GM10266 (cell line): ENCODE measurements around the gene WNK2.

Experiments used
- DNase-seq: peaks from one replicate; pipeline ENCODE4 v3.0.0; 2012; ENCODE audit errors: extremely low spot score
- CTCF ChIP-seq: IDR thresholded peaks from 2 replicates; pipeline ENCODE4 v1.5.1; 2012; ENCODE audit warnings: mild to moderate bottlenecking, low read depth; ENCODE audit not compliant: control insufficient read depth, insufficient read depth; ENCODE audit errors: missing control alignments

The WNK2 gene

GRCh38 chr9:93166699-93167098 lies 17.2 kb upstream of the WNK2 start:
- TF ChIP-seq CTCF, result no peak
- no peak for DNase-seq

GRCh38 chr9:93167185-93167584 lies 16.8 kb upstream of the WNK2 start:
- DNase-seq, result no peak
- TF ChIP-seq CTCF, result no peak

GRCh38 chr9:93167838-93168237 lies 16.1 kb upstream of the WNK2 start:
- no peak for DNase-seq
- TF ChIP-seq CTCF, result no peak

GRCh38 chr9:93168581-93168980 lies 15.4 kb upstream of the WNK2 start:
- DNase-seq, result no peak
- TF ChIP-seq CTCF, result no peak

GRCh38 chr9:93169444-93169843 lies 14.5 kb upstream of the WNK2 start:
- no peak for DNase-seq
- no peak for TF ChIP-seq CTCF

GRCh38 chr9:93170571-93170970 lies 13.4 kb upstream of the WNK2 start:
- TF ChIP-seq CTCF, result no peak
- no peak for DNase-seq

GRCh38 chr9:93171261-93171990 lies 12.5 kb upstream of the WNK2 start:
- no peak for DNase-seq
- TF ChIP-seq CTCF, result no peak
